HepG2 (cell line): Measurements from ENCODE around the gene NOL4L. TPM values are rescaled to one million over a fixed set of nuclear protein-coding genes. Genes with fewer than 3 reads are reported as not detected.

Experiments used
- AGO2 ChIP-seq: fragments of 200-400 bp; formaldehyde crosslinking; optimal IDR thresholded peaks from 2 replicates; pipeline ENCODE3; 2017; ENCODE audit warnings: mild to moderate bottlenecking, low read depth, low read length, moderate library complexity
- ATF4 ChIP-seq, 2 experiments: fragments of 450-650 bp in 1 of 2; sonication (generic) in 1 of 2; formaldehyde crosslinking; IDR thresholded peaks; 2 replicates each; pipeline versions ENCODE4 v1.5.0 to v1.8.0; 2020 to 2022; ENCODE audit warnings: mild to moderate bottlenecking in 1 of 2, missing genetic modification reagents in 1 of 2
- CHCHD3 ChIP-seq: sonication (generic); formaldehyde crosslinking; IDR thresholded peaks from 2 replicates; pipeline ENCODE4 v1.8.0; 2022; ENCODE audit warnings: mild to moderate bottlenecking, missing genetic modification reagents, moderate library complexity
- FOXK1 ChIP-seq: sonication (generic); formaldehyde crosslinking; IDR thresholded peaks from 2 replicates; pipeline ENCODE4 v1.4.0; 2020; ENCODE audit warnings: low read depth, missing genetic modification reagents, borderline replicate concordance
- GLMP ChIP-seq: sonication (generic); formaldehyde crosslinking; IDR thresholded peaks from 2 replicates; pipeline ENCODE4 v1.9.0; 2021; ENCODE audit warnings: missing genetic modification reagents, mild to moderate bottlenecking, borderline replicate concordance
- KLF16 ChIP-seq, 2 experiments: sonication (generic) in 1 of 2; formaldehyde crosslinking in 1 of 2; IDR thresholded peaks; 2 replicates each; pipeline versions ENCODE4 v1.6.1 to v1.8.0; 2016 to 2023; ENCODE audit warnings: missing genetic modification reagents in 2 of 2, missing compliant biosample characterization in 1 of 2
- MLLT10 ChIP-seq: sonication (generic); formaldehyde crosslinking; IDR thresholded peaks from 2 replicates; pipeline ENCODE4 v1.4.0; 2020; ENCODE audit warnings: missing genetic modification reagents
- MXD4 ChIP-seq: IDR thresholded peaks from 2 replicates; pipeline ENCODE4 v1.6.1; 2016; ENCODE audit warnings: mild to moderate bottlenecking, missing biosample characterization, missing genetic modification reagents
- PCBP2 ChIP-seq: fragments of 200-400 bp; formaldehyde crosslinking; optimal IDR thresholded peaks from 2 replicates; pipeline ENCODE3; 2018; ENCODE audit warnings: low read length, low read depth; ENCODE audit not compliant: poor library complexity, severe bottlenecking
- SIX4 ChIP-seq: sonication (generic); formaldehyde crosslinking; IDR thresholded peaks from 2 replicates; pipeline ENCODE4 v1.4.0; 2020; ENCODE audit warnings: missing genetic modification reagents
- SNAPC2 ChIP-seq: sonication (generic); formaldehyde crosslinking; IDR thresholded peaks from 2 replicates; pipeline ENCODE4 v1.8.1; 2022; ENCODE audit warnings: mild to moderate bottlenecking, missing genetic modification reagents
- SRSF1 ChIP-seq: fragments of 200-400 bp; formaldehyde crosslinking; optimal IDR thresholded peaks from 2 replicates; pipeline ENCODE3; 2017; ENCODE audit warnings: mild to moderate bottlenecking, low read depth, low read length, moderate library complexity
- YEATS4 ChIP-seq: sonication (generic); formaldehyde crosslinking; IDR thresholded peaks from 2 replicates; pipeline ENCODE4 v1.4.0; 2020; ENCODE audit warnings: missing genetic modification reagents, borderline replicate concordance
- ZC3H13 ChIP-seq: sonication (generic); formaldehyde crosslinking; IDR thresholded peaks from 2 replicates; pipeline ENCODE4 v1.8.1; 2023; ENCODE audit warnings: mild to moderate bottlenecking, missing genetic modification reagents, moderate library complexity
- ZFAT ChIP-seq: sonication (generic); formaldehyde crosslinking; conservative IDR thresholded peaks from 2 replicates; pipeline ENCODE4 v1.8.1; 2023; ENCODE audit warnings: missing genetic modification reagents, inconsistent platforms
- ZFP36 ChIP-seq: fragments of 150-350 bp; IDR thresholded peaks from 2 replicates; pipeline ENCODE4 v1.6.1; 2018; ENCODE audit warnings: borderline replicate concordance, low read length, low read depth; ENCODE audit not compliant: partially characterized antibody
- ZNF136 ChIP-seq: sonication (generic); formaldehyde crosslinking; IDR thresholded peaks from 2 replicates; pipeline ENCODE4 v1.8.1; 2022; ENCODE audit warnings: low read depth, mild to moderate bottlenecking, moderate library complexity, missing genetic modification reagents
- ZNF563 ChIP-seq: sonication (generic); formaldehyde crosslinking; IDR thresholded peaks from 2 replicates; pipeline ENCODE4 v1.8.0; 2022; ENCODE audit warnings: mild to moderate bottlenecking, moderate library complexity, missing genetic modification reagents
- ZNF597 ChIP-seq: sonication (generic); formaldehyde crosslinking; IDR thresholded peaks from 2 replicates; pipeline ENCODE4 v1.5.0; 2020; ENCODE audit warnings: missing genetic modification reagents
- ZNF678 ChIP-seq: sonication (generic); formaldehyde crosslinking; IDR thresholded peaks from 2 replicates; pipeline ENCODE4 v1.4.0; 2020; ENCODE audit warnings: mild to moderate bottlenecking, missing genetic modification reagents
- ZSCAN20 ChIP-seq: sonication (generic); formaldehyde crosslinking; IDR thresholded peaks from 2 replicates; pipeline ENCODE4 v1.4.0; 2020; ENCODE audit warnings: missing genetic modification reagents, mild to moderate bottlenecking, borderline replicate concordance
- polyA plus RNA-seq, 8 experiments: library from polyadenylated mRNA; depleted of rRNA in 3 of 8; stranded (reverse) in 7 of 8; unstranded in 1 of 8; fragments of >200 nt; fragmentation: Illumina TruSeq in 4 of 8; extraction: Trizol in 4 of 8; gene quantifications; 2 replicates each; pipeline versions ENCODE4 v1.2.1 to v1.2.3, GENCODE V29; 2011 to 2016; ENCODE audit warnings: low read depth in 4 of 8, missing spikeins in 1 of 8, mixed read lengths in 1 of 8; ENCODE audit not compliant: insufficient read depth in 1 of 8
- total RNA-seq, 5 experiments: library from RNA; depleted of rRNA; stranded (reverse); fragments of >200 nt; fragmentation: Illumina TruSeq; extraction: Trizol; gene quantifications; 2 replicates each; pipeline ENCODE4 v1.2.3, GENCODE V29; 2016; ENCODE audit warnings: low read depth in 1 of 5
- TF ChIP-seq, protein P1 (sequence below): sonication (generic); formaldehyde crosslinking; IDR thresholded peaks from 2 replicates; pipeline ENCODE4 v1.8.0; 2022; ENCODE audit warnings: missing genetic modification reagents, mild to moderate bottlenecking, inconsistent platforms, borderline replicate concordance
- TF ChIP-seq, protein P2 (sequence below): sonication (generic); formaldehyde crosslinking; IDR thresholded peaks from 2 replicates; pipeline ENCODE4 v1.4.0; 2020; ENCODE audit warnings: missing genetic modification reagents
- TF ChIP-seq, protein P3 (sequence below): IDR thresholded peaks from 2 replicates; pipeline ENCODE4 v1.6.1; 2016; ENCODE audit warnings: missing genetic modification reagents, missing compliant biosample characterization

The NOL4L gene
- total and polyA plus RNA-seq, 2 of the 13 experiments (the other 11 are each of a cell fraction or from before 2014, with no cell fraction given): 16.6 to 35.4 TPM

- TF ChIP-seq ZNF597 (CRISPR knock-in tag) (no peak), GLMP (CRISPR knock-in tag) (no peak), KLF16 (CRISPR knock-in tag; IDR thresholded peaks at IDR 0.05) (peak in 1 of 2 experiments; percentile 57; a peak in 2 of 4 replicates), ZSCAN20 (CRISPR knock-in tag) (no peak), YEATS4 (CRISPR knock-in tag) (peak; percentile 85; the same call in 1 of the 2 replicates), CHCHD3 (CRISPR knock-in tag) (peak; percentile 71; the same call in 1 of the 2 replicates), ZFP36 (no peak), SIX4 (CRISPR knock-in tag) (peak; percentile 26; the same call in 1 of the 2 replicates), SRSF1 (no peak), MLLT10 (CRISPR knock-in tag) (no peak), ZFAT (CRISPR knock-in tag) (no peak), ATF4 (CRISPR knock-in tag; IDR thresholded peaks at IDR 0.05) (no peak), SNAPC2 (0 out of 2 replicates have a peak, but pooled peaks have one; percentile 32), FOXK1 (CRISPR knock-in tag) (no peak), MXD4 (CRISPR knock-in tag) (no peak; the same call in 1 of the 2 replicates), ZC3H13 (0 out of 2 replicates have a peak, but pooled peaks have one; percentile 36), ZNF563 (CRISPR knock-in tag) (peak; percentile 45; the same call in 1 of the 2 replicates), AGO2 (peak; percentile 90), PCBP2 (no peak), ZNF678 (no peak), ZNF136 (no peak)
- TF ChIP-seq, protein P1, sequence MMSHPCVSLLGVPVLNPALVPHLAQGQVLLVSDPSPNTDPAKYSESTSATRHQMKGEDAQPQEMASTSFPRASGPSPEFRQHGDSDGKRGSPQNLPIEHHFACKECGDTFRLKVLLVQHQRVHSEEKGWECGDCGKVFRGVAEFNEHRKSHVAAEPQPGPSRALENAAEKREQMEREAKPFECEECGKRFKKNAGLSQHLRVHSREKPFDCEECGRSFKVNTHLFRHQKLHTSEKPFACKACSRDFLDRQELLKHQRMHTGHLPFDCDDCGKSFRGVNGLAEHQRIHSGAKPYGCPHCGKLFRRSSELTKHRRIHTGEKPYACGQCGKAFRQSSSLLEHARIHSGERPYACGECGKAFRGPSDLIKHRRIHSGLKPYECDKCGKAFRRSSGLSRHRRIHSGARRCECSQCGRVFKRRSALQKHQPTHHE (CRISPR knock-in tag): 0 out of 2 replicates have a peak, but pooled peaks have one; percentile 14
- TF ChIP-seq, protein P2, sequence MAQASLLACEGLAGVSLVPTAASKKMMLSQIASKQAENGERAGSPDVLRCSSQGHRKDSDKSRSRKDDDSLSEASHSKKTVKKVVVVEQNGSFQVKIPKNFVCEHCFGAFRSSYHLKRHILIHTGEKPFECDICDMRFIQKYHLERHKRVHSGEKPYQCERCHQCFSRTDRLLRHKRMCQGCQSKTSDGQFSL (CRISPR knock-in tag): peak; percentile 66; the same call in 1 of the 2 replicates
- TF ChIP-seq, protein P3, sequence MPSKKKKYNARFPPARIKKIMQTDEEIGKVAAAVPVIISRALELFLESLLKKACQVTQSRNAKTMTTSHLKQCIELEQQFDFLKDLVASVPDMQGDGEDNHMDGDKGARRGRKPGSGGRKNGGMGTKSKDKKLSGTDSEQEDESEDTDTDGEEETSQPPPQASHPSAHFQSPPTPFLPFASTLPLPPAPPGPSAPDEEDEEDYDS (CRISPR knock-in tag): no peak
Measured at GRCh38 chr20:32482442-32483261, 102.5 kb downstream of the NOL4L start (continued).
